Uterus (tissue), 2 donors: ENCODE measurements around the gene OR6K3.

Experiments
- CTCF ChIP-seq, 4 experiments: fragments of 200-600 bp in 2 of 4; fragments of 450-650 bp in 2 of 4; sonication (generic) in 2 of 4; IDR thresholded peaks; one replicate each; pipeline ENCODE4 v1.5.1; 2016 to 2019; ENCODE audit warnings: antibody characterized with exemption in 4 of 4, mild to moderate bottlenecking in 2 of 4, moderate library complexity in 1 of 4
- POLR2A ChIP-seq, 2 donors: fragments of 450-650 bp; IDR thresholded peaks; one replicate each; pipeline ENCODE4 v1.6.1; 2016; ENCODE audit warnings: antibody characterized with exemption in 2 of 2, mild to moderate bottlenecking in 1 of 2, moderate library complexity in 1 of 2

- no peak for TF ChIP-seq CTCF (IDR thresholded peaks at IDR 0.05)
- no peak for TF ChIP-seq POLR2A (IDR thresholded peaks at IDR 0.05)
These were observed 8.1 kb upstream of the OR6K3 start for GRCh38 chr1:158728510-158729225.
